H9 (cell line): ENCODE data around the gene KIF16B. TPM values are rescaled to one million over a fixed set of nuclear protein-coding genes. Genes with fewer than 3 reads are reported as not detected.

ENCODE experiments used
- DNase-seq: peaks from one replicate; pipeline ENCODE4 v3.0.0-alpha.2; 2017
- H2AFZ ChIP-seq: one replicate; pipeline ENCODE4 v1.6.1; 2013; ENCODE audit warnings: mild to moderate bottlenecking, low read length, control low read depth, moderate library complexity
- H2AK5ac ChIP-seq: 2 replicates; pipeline ENCODE4 v1.6.1; 2013; ENCODE audit warnings: low read length, control low read depth, mixed read lengths; ENCODE audit not compliant: insufficient read length
- H2BK120ac ChIP-seq: one replicate; pipeline ENCODE4 v1.6.1; 2013; ENCODE audit warnings: low read depth, mild to moderate bottlenecking, low read length, control low read depth, inconsistent platforms; ENCODE audit not compliant: poor library complexity, severe bottlenecking
- H2BK12ac ChIP-seq: 2 replicates; pipeline ENCODE4 v1.6.1; 2013; ENCODE audit warnings: low read length, control low read depth, mixed read lengths, low read depth; ENCODE audit not compliant: insufficient read length
- H2BK15ac ChIP-seq: 2 replicates; pipeline ENCODE4 v1.6.1; 2013; ENCODE audit warnings: low read depth, low read length, control low read depth
- H2BK20ac ChIP-seq: one replicate; pipeline ENCODE4 v1.6.1; 2013; ENCODE audit warnings: low read depth, mild to moderate bottlenecking, low read length, control low read depth, inconsistent platforms; ENCODE audit not compliant: poor library complexity, severe bottlenecking
- H2BK5ac ChIP-seq: 2 replicates; pipeline ENCODE4 v1.6.1; 2013; ENCODE audit warnings: low read length, control low read depth, mixed read lengths; ENCODE audit not compliant: insufficient read length
- H3K14ac ChIP-seq: 2 replicates; pipeline ENCODE4 v1.6.1; 2013; ENCODE audit warnings: low read length, control low read depth; ENCODE audit not compliant: insufficient read depth
- H3K18ac ChIP-seq: 2 replicates; pipeline ENCODE4 v1.6.1; 2013; ENCODE audit warnings: low read depth, mild to moderate bottlenecking, mixed read lengths, low read length, control low read depth; ENCODE audit not compliant: insufficient read length
- H3K23ac ChIP-seq: 2 replicates; pipeline ENCODE4 v1.6.1; 2013; ENCODE audit warnings: low read length, control low read depth, mixed read lengths, low read depth; ENCODE audit not compliant: insufficient read length
- H3K23me2 ChIP-seq: 2 replicates; pipeline ENCODE4 v1.6.1; 2013; ENCODE audit warnings: low read depth, mild to moderate bottlenecking, mixed read lengths, low read length, control low read depth; ENCODE audit not compliant: insufficient read length, poor library complexity, severe bottlenecking
- H3K27ac ChIP-seq: 2 replicates; pipeline ENCODE4 v1.5.1; 2013; ENCODE audit warnings: low read length, control low read depth, mixed read lengths, low read depth; ENCODE audit not compliant: insufficient read length
- H3K27me3 ChIP-seq: 2 replicates; pipeline ENCODE4 v1.6.1; 2013; ENCODE audit warnings: low read length, control low read depth, inconsistent platforms; ENCODE audit not compliant: insufficient read depth
- H3K4ac ChIP-seq: 2 replicates; pipeline ENCODE4 v1.6.1; 2013; ENCODE audit warnings: low read depth, mild to moderate bottlenecking, control low read depth, inconsistent platforms, low read length, moderate library complexity
- H3K4me1 ChIP-seq: 2 replicates; pipeline ENCODE4 v1.6.1; 2013; ENCODE audit warnings: low read length, control low read depth, inconsistent platforms; ENCODE audit not compliant: insufficient read depth
- H3K4me2 ChIP-seq: 2 replicates; pipeline ENCODE4 v1.6.1; 2013; ENCODE audit warnings: low read length, control low read depth, mixed read lengths; ENCODE audit not compliant: insufficient read length, insufficient read depth
- H3K56ac ChIP-seq: 2 replicates; pipeline ENCODE4 v1.6.1; 2013; ENCODE audit warnings: low read depth, mild to moderate bottlenecking, mixed read lengths, low read length, control low read depth; ENCODE audit not compliant: insufficient read length
- H3K79me1 ChIP-seq: 2 replicates; pipeline ENCODE4 v1.6.1; 2013; ENCODE audit warnings: low read depth, mild to moderate bottlenecking, moderate library complexity, low read length, control low read depth, inconsistent platforms; ENCODE audit not compliant: insufficient read depth, poor library complexity, severe bottlenecking
- H3K79me2 ChIP-seq: 2 replicates; pipeline ENCODE4 v1.6.1; 2013; ENCODE audit warnings: low read length, control low read depth, inconsistent platforms; ENCODE audit not compliant: insufficient read depth
- H3K9ac ChIP-seq: 2 replicates; pipeline ENCODE4 v1.6.1; 2013; ENCODE audit warnings: low read length, control low read depth, mixed read lengths; ENCODE audit not compliant: insufficient read length; ENCODE audit errors: extremely low read depth
- H3K9me3 ChIP-seq: one replicate; pipeline ENCODE4 v1.6.1; 2013; ENCODE audit warnings: low read depth, low read length, inconsistent platforms; ENCODE audit not compliant: control insufficient read depth
- H3T11ph ChIP-seq: one replicate; pipeline ENCODE4 v1.6.1; 2013; ENCODE audit warnings: mild to moderate bottlenecking, low read length, control low read depth, inconsistent platforms
- H4K20me1 ChIP-seq: one replicate; pipeline ENCODE4 v1.6.1; 2013; ENCODE audit not compliant: control insufficient read depth, insufficient read length, insufficient read depth
- H4K5ac ChIP-seq: 2 replicates; pipeline ENCODE4 v1.6.1; 2013; ENCODE audit warnings: low read depth, mild to moderate bottlenecking, mixed read lengths, low read length, control low read depth; ENCODE audit not compliant: insufficient read length
- H4K8ac ChIP-seq: replicated peaks from 2 replicates; pipeline ENCODE4 v1.6.1; 2013; ENCODE audit warnings: low read length, control low read depth, mixed read lengths, low read depth; ENCODE audit not compliant: insufficient read length
- H4K91ac ChIP-seq: 2 replicates; pipeline ENCODE4 v1.6.1; 2013; ENCODE audit warnings: low read depth, mild to moderate bottlenecking, moderate library complexity, mixed read lengths, low read length, control low read depth; ENCODE audit not compliant: insufficient read length
- H3K27ac Mint-ChIP-seq, 3 experiments: 2 replicates in 2 of 3; 3 replicates in 1 of 3; pipeline ENCODE4 v1.8.0; 2020 to 2021; ENCODE audit warnings: mixed read lengths in 3 of 3, mild to moderate bottlenecking in 1 of 3, moderate library complexity in 1 of 3
- H3K27me3 Mint-ChIP-seq: 2 replicates; pipeline ENCODE4 v1.8.0; 2021; ENCODE audit warnings: low read depth, mild to moderate bottlenecking, moderate library complexity, mixed read lengths
- H3K36me3 Mint-ChIP-seq, 3 experiments: 2 replicates in 2 of 3; 3 replicates in 1 of 3; pipeline ENCODE4 v1.8.0; 2020 to 2021; ENCODE audit warnings: low read depth in 3 of 3, mixed read lengths in 3 of 3; ENCODE audit not compliant: insufficient read depth in 1 of 3
- H3K4me1 Mint-ChIP-seq, 2 experiments: 2 replicates each; pipeline ENCODE4 v1.8.0; 2020; ENCODE audit warnings: mixed read lengths in 2 of 2
- H3K4me3 Mint-ChIP-seq, 2 experiments: 2 replicates in 1 of 2; 3 replicates in 1 of 2; pipeline ENCODE4 v1.8.0; 2020 to 2021; ENCODE audit warnings: mild to moderate bottlenecking in 2 of 2, mixed read lengths in 2 of 2, moderate library complexity in 1 of 2
- H3K9me3 Mint-ChIP-seq, 2 experiments: 2 replicates in 1 of 2; 3 replicates in 1 of 2; pipeline ENCODE4 v1.8.0; 2020; ENCODE audit warnings: mild to moderate bottlenecking in 2 of 2, mixed read lengths in 2 of 2, moderate library complexity in 1 of 2
- CTCF ChIP-seq: fragments of 200-600 bp; sonication (generic); conservative IDR thresholded peaks from 3 replicates; pipeline ENCODE4 v1.8.0; 2021; ENCODE audit warnings: antibody characterized with exemption, mild to moderate bottlenecking
- WGBS: extraction: QIAGEN DNeasy Blood & Tissue Kit; methylation state at CpG from one replicate; pipeline ENCODE4 v1.1.7; 2013; ENCODE audit warnings: missing lambda C conversion rate, low lambda C conversion rate, mixed read lengths; ENCODE audit not compliant: insufficient read length; ENCODE audit errors: extremely low coverage; 5-methylcytosine and 5-hydroxymethylcytosine counted together
- total RNA-seq: library from RNA; stranded (reverse); gene quantifications from 2 replicates; pipeline ENCODE4 v1.2.1, GENCODE V29; 2021

The KIF16B gene
- total RNA-seq, 1 experiment from 2014 or later = 7.4 TPM

GRCh38 chr20:16327606-16328005, 245.6 kb downstream of the KIF16B start:
- H4K5ac ChIP-seq = no peak overlapping the region
- no peak overlapping the region for H3K18ac ChIP-seq
- H3K79me2 ChIP-seq = no peaks in the 10 kb centered on the region
- H3K9ac ChIP-seq = no peak overlapping the region
- Mint-ChIP-seq H3K27ac (no peak overlapping the region), H3K4me1 (no peaks in the 10 kb centered on the region), H3K9me3 (peaks cover 8 to 10% of the 10 kb centered on the region in 2 experiments), H3K36me3 (peaks cover 4 to 34% (median 7%) of the 10 kb centered on the region in 3 experiments), H3K27me3 (no peaks in the 10 kb centered on the region), H3K4me3 (no peak overlapping the region)
- no peaks in the 10 kb centered on the region for H3K27me3 ChIP-seq
- DNase-seq = no peak
- H3K4me2 ChIP-seq = no peak overlapping the region
- no peak overlapping the region for H2BK120ac ChIP-seq
- H2BK12ac ChIP-seq = no peak overlapping the region
- TF ChIP-seq CTCF = no peak
- H3T11ph ChIP-seq = no peak overlapping the region
- no peak overlapping the region for H2AK5ac ChIP-seq
- H3K56ac ChIP-seq = no peak overlapping the region
- no peak overlapping the region for H3K23ac ChIP-seq
- no peak overlapping the region for H2BK15ac ChIP-seq
- no peak overlapping the region for H3K14ac ChIP-seq
- no peak overlapping the region for H2BK5ac ChIP-seq
- H2AFZ ChIP-seq = no peak overlapping the region
- H3K23me2 ChIP-seq = no peaks in the 10 kb centered on the region
- H4K20me1 ChIP-seq = no peaks in the 10 kb centered on the region
- no peak overlapping the region for H3K27ac ChIP-seq
- H3K4me1 ChIP-seq = no peaks in the 10 kb centered on the region
- H4K91ac ChIP-seq = no peak overlapping the region
- no peak overlapping the region for H4K8ac ChIP-seq
- no peaks in the 10 kb centered on the region for H3K79me1 ChIP-seq
- WGBS = no CpG with 5 or more reads among the region's 1 CpG
- no peak overlapping the region for H3K4ac ChIP-seq
- H2BK20ac ChIP-seq = no peak overlapping the region
- no peaks in the 10 kb centered on the region for H3K9me3 ChIP-seq
